HepG2 (cell line): ENCODE measurements around the gene COQ4. TPM values are rescaled to one million over a fixed set of nuclear protein-coding genes. Genes with fewer than 3 reads are reported as not detected.
A peak's percentile ranks its signal among the peaks of the same experiment; 100 is the strongest.

Experiments
- ATAC-seq: fragments of 200-7000 bp; cut with Tn5 transposase; 3 replicates; pipeline ENCODE4 v1.9.1; 2020; ENCODE audit warnings: mild to moderate bottlenecking, moderate library complexity
- BruUV-seq: library from RNA; stranded (reverse); fragments of 400-500 nt; replicated peaks from 2 replicates; lab custom pipeline; 2021; lab: Mats Ljungman, UMichigan
- CTCF ChIA-PET: fragments of 300-600 bp; formaldehyde crosslinking; extraction: SDS; loops from one replicate; lab custom pipeline; 2021; ENCODE audit warnings: low total read pairs, inconsistent platforms, low intra/inter-chr PET ratio; lab: Yijun Ruan, JAX
- POLR2A ChIA-PET: fragments of 350-600 bp; sonication (Branson Sonifier 250); formaldehyde crosslinking; loops from one replicate; lab custom pipeline; 2020; ENCODE audit warnings: antibody characterized with exemption, inconsistent platforms; lab: Yijun Ruan, JAX
- DNase-seq: peaks from one replicate; pipeline ENCODE4 v3.0.0-alpha.2; 2015; ENCODE audit warnings: low spot score
- FAIRE-seq: peaks from 3 replicates; lab custom pipeline; 2011; peaks lifted over from hg19 to GRCh38; lab: Jason Lieb, UNC
- H2AFZ ChIP-seq: one replicate; pipeline ENCODE4 v1.6.1; 2011; ENCODE audit warnings: low read length, inconsistent platforms
- H3K27ac ChIP-seq: fragments of 300-600 bp; 3 replicates; pipeline ENCODE4 v1.8.0; 2011; ENCODE audit warnings: mixed run types, mild to moderate bottlenecking, mixed read lengths, low read length, inconsistent platforms; ENCODE audit not compliant: insufficient read depth; ENCODE audit errors: extremely low read length
- H3K27me3 ChIP-seq, 2 experiments: fragments of 200-600 bp in 1 of 2; 2 replicates in 1 of 2; 3 replicates in 1 of 2; pipeline versions ENCODE4 v1.6.0 to v1.8.0; 2011; ENCODE audit warnings: low read length in 2 of 2, mild to moderate bottlenecking in 2 of 2, moderate library complexity in 2 of 2, inconsistent platforms in 1 of 2; ENCODE audit not compliant: insufficient read depth in 2 of 2, control insufficient read depth in 1 of 2
- H3K36me3 ChIP-seq, 2 experiments: fragments of 200-600 bp in 1 of 2; replicated peaks in 1 of 2; 2 replicates in 1 of 2; 3 replicates in 1 of 2; pipeline versions ENCODE4 v1.5.1 to v1.8.0; 2011; ENCODE audit warnings: low read length in 2 of 2, inconsistent platforms in 1 of 2; ENCODE audit not compliant: insufficient read depth in 2 of 2, control insufficient read depth in 1 of 2
- H3K4me1 ChIP-seq: 2 replicates; pipeline ENCODE4 v1.5.1; 2012; ENCODE audit warnings: low read length, inconsistent platforms; ENCODE audit not compliant: insufficient read depth
- H3K4me2 ChIP-seq: 2 replicates; pipeline ENCODE4 v1.6.0; 2011; ENCODE audit warnings: low read depth, low read length, inconsistent platforms
- H3K4me3 ChIP-seq, 3 experiments: fragments of 200-600 bp in 1 of 3; sonication (generic), shearing (Covaris generic) in 1 of 3; replicated peaks in 1 of 3; 2 replicates each; pipeline ENCODE4 v1.5.1; 2011 to 2016; ENCODE audit warnings: low read length in 3 of 3, inconsistent platforms in 2 of 3, low read depth in 2 of 3, mild to moderate bottlenecking in 2 of 3, control low read depth in 1 of 3, mixed read lengths in 1 of 3; ENCODE audit not compliant: insufficient read depth in 1 of 3
- H3K79me2 ChIP-seq: one replicate; pipeline ENCODE4 v1.6.1; 2011; ENCODE audit warnings: low read length, inconsistent platforms; ENCODE audit not compliant: insufficient read depth
- H3K9ac ChIP-seq: 2 replicates; pipeline ENCODE4 v1.6.0; 2011; ENCODE audit warnings: mild to moderate bottlenecking, low read depth, low read length, inconsistent platforms; ENCODE audit not compliant: insufficient read depth
- H3K9me3 ChIP-seq: 2 replicates; pipeline ENCODE4 v1.5.1; 2012; ENCODE audit warnings: mild to moderate bottlenecking, low read length
- H4K20me1 ChIP-seq: 2 replicates; pipeline ENCODE4 v1.6.0; 2011; ENCODE audit warnings: inconsistent platforms, mild to moderate bottlenecking, low read length, moderate library complexity; ENCODE audit not compliant: insufficient read depth
- CSRNP2 ChIP-seq: sonication (generic); formaldehyde crosslinking; conservative IDR thresholded peaks from 2 replicates; pipeline ENCODE4 v1.8.0; 2022; ENCODE audit warnings: low read depth, missing genetic modification reagents
- FOSL2 ChIP-seq: sonication (generic); formaldehyde crosslinking; IDR thresholded peaks from 2 replicates; pipeline ENCODE4 v1.4.0; 2020; ENCODE audit warnings: missing genetic modification reagents
- GATAD2A ChIP-seq: IDR thresholded peaks from 2 replicates; pipeline ENCODE4 v1.6.1; 2016
- KAT7 ChIP-seq: IDR thresholded peaks from 2 replicates; pipeline ENCODE4 v1.6.1; 2018; ENCODE audit warnings: borderline replicate concordance, missing compliant biosample characterization
- MTF1 ChIP-seq: sonication (generic); formaldehyde crosslinking; IDR thresholded peaks from 2 replicates; pipeline ENCODE4 v1.5.0; 2020; ENCODE audit warnings: missing genetic modification reagents
- NCOA5 ChIP-seq: sonication (generic); formaldehyde crosslinking; IDR thresholded peaks from 2 replicates; pipeline ENCODE4 v1.4.0; 2020; ENCODE audit warnings: missing genetic modification reagents
- RCOR2 ChIP-seq: IDR thresholded peaks from 2 replicates; pipeline ENCODE4 v1.6.1; 2016; ENCODE audit warnings: missing biosample characterization, missing genetic modification reagents
- SRSF1 ChIP-seq: fragments of 200-400 bp; formaldehyde crosslinking; optimal IDR thresholded peaks from 2 replicates; pipeline ENCODE3; 2017; ENCODE audit warnings: mild to moderate bottlenecking, low read depth, low read length, moderate library complexity
- ZBTB33 ChIP-seq: sonication (generic); formaldehyde crosslinking; IDR thresholded peaks from 2 replicates; pipeline ENCODE4 v1.4.0; 2020; ENCODE audit warnings: missing genetic modification reagents
- ZNF136 ChIP-seq: sonication (generic); formaldehyde crosslinking; IDR thresholded peaks from 2 replicates; pipeline ENCODE4 v1.8.1; 2022; ENCODE audit warnings: low read depth, mild to moderate bottlenecking, moderate library complexity, missing genetic modification reagents
- ZNF329 ChIP-seq: sonication (generic); formaldehyde crosslinking; IDR thresholded peaks from 2 replicates; pipeline ENCODE4 v1.9.0; 2021; ENCODE audit warnings: low read depth, mild to moderate bottlenecking, missing genetic modification reagents
- ZNF367 ChIP-seq: sonication (generic); formaldehyde crosslinking; IDR thresholded peaks from 2 replicates; pipeline ENCODE4 v1.4.0; 2020; ENCODE audit warnings: missing genetic modification reagents, borderline replicate concordance
- ZNF878 ChIP-seq: sonication (generic); formaldehyde crosslinking; IDR thresholded peaks from 2 replicates; pipeline ENCODE4 v1.8.1; 2023; ENCODE audit warnings: mild to moderate bottlenecking, missing genetic modification reagents, moderate library complexity
- WGBS: methylation state at CpG from one replicate; pipeline ENCODE4 v1.1.6; 2017; ENCODE audit warnings: low lambda C conversion rate; 5-methylcytosine and 5-hydroxymethylcytosine counted together
- in situ Hi-C: cut with HindIII; loops from 2 replicates; pipeline ENCODE4 v1.10.0; 2017; ENCODE audit warnings: low pct_unique_long_range_greater_than_20kb; ENCODE audit not compliant: extremely low pct_ligation_motif_present
- intact Hi-C: fragments of 100-400 bp; cut with micrococcal nuclease; formaldehyde crosslinking; loops from one replicate; pipeline ENCODE4 v1.10.0; 2022; ENCODE audit not compliant: unreplicated experiment
- polyA plus RNA-seq, 8 experiments: library from polyadenylated mRNA; depleted of rRNA in 3 of 8; stranded (reverse) in 7 of 8; unstranded in 1 of 8; fragments of >200 nt; fragmentation: Illumina TruSeq in 4 of 8; extraction: Trizol in 4 of 8; gene quantifications; 2 replicates each; pipeline versions ENCODE4 v1.2.1 to v1.2.3, GENCODE V29; 2011 to 2016; ENCODE audit warnings: low read depth in 4 of 8, missing spikeins in 1 of 8, mixed read lengths in 1 of 8; ENCODE audit not compliant: insufficient read depth in 1 of 8
- total RNA-seq, 5 experiments: library from RNA; depleted of rRNA; stranded (reverse); fragments of >200 nt; fragmentation: Illumina TruSeq; extraction: Trizol; gene quantifications; 2 replicates each; pipeline ENCODE4 v1.2.3, GENCODE V29; 2016; ENCODE audit warnings: low read depth in 1 of 5

The COQ4 gene
- total and polyA plus RNA-seq, 2 of the 13 experiments (the other 11 are each of a cell fraction or from before 2014, with no cell fraction given) = 26.1 to 36.0 TPM

GRCh38 chr9:128321343-128321742 is 1.3 kb upstream of the COQ4 start:
- FAIRE-seq (no peak), ATAC-seq (no peak), DNase-seq (no peak)
- H3K4me1 ChIP-seq = peaks cover 23% of the 10 kb centered on the region
- BruUV-seq = no TSS peak
- WGBS = 73% methylated on average over 6 of the region's 7 CpGs
- no peak overlapping the region for H2AFZ ChIP-seq
- peak overlapping the region; percentile 96 for H3K9ac ChIP-seq
- H3K36me3 ChIP-seq = peaks cover 9 to 30% of the 10 kb centered on the region in 2 experiments
- H3K4me2 ChIP-seq = peak overlapping the region; percentile 97
- no peak for TF ChIP-seq ZNF878 (CRISPR knock-in tag)
- TF ChIP-seq RCOR2 (CRISPR knock-in tag) = no peak
- no peak for TF ChIP-seq SRSF1
- TF ChIP-seq MTF1 = no peak
- no peak for TF ChIP-seq ZNF367
- no peak for TF ChIP-seq ZNF329 (CRISPR knock-in tag)
- no peak for TF ChIP-seq ZBTB33 (CRISPR knock-in tag)
- TF ChIP-seq GATAD2A (CRISPR knock-in tag) = no peak
- no peak for TF ChIP-seq FOSL2 (CRISPR knock-in tag)
- TF ChIP-seq NCOA5 (CRISPR knock-in tag) = no peak
- TF ChIP-seq KAT7 = no peak
- TF ChIP-seq CSRNP2 (CRISPR knock-in tag) = no peak
- TF ChIP-seq ZNF136 = no peak
- no peaks in the 10 kb centered on the region for H3K9me3 ChIP-seq
- intact Hi-C loops (no loop called here), in situ Hi-C loops (no loop called here)
- no peak overlapping the region for H3K27ac ChIP-seq
- ChIA-PET CTCF (no interaction called here), POLR2A (interaction anchor here (1.0 to 1.8 kb wide), 2 partner anchors 14 to 25 kb away, joined by 3 to 7 read pairs; no protein-coding TSS in a partner anchor)
- peaks cover 33% of the 10 kb centered on the region for H3K79me2 ChIP-seq
- H3K4me3 ChIP-seq = peak overlapping the region; percentile 93 to 99 (median 94)
- H4K20me1 ChIP-seq = no peaks in the 10 kb centered on the region
- no peaks in the 10 kb centered on the region; a peak in 1 of 5 replicates for H3K27me3 ChIP-seq
